Astrocyte of the cerebellum (primary cell): ENCODE measurements around the gene RAB28.
A peak's percentile ranks its signal among the peaks of the same experiment; 100 is the strongest.

Source experiments
- DNase-seq: peaks from one replicate; pipeline ENCODE4 v3.0.0-alpha.2; 2011; ENCODE audit warnings: low read depth
- H3K4me3 ChIP-seq: 2 replicates; pipeline ENCODE4 v1.5.1; 2011; ENCODE audit warnings: mild to moderate bottlenecking, low read depth, low read length, moderate library complexity
- in situ Hi-C: cut with HindIII; loops from 2 replicates; pipeline ENCODE4 v1.10.0; 2017; ENCODE audit warnings: low sequenced_read_pairs
- TF ChIP-seq, protein P1 (sequence below): IDR thresholded peaks from 2 replicates; pipeline ENCODE4 v1.5.1; 2012; ENCODE audit warnings: low read length, low read depth, moderate library complexity, mild to moderate bottlenecking; ENCODE audit errors: missing control alignments

The RAB28 gene

DNA sequence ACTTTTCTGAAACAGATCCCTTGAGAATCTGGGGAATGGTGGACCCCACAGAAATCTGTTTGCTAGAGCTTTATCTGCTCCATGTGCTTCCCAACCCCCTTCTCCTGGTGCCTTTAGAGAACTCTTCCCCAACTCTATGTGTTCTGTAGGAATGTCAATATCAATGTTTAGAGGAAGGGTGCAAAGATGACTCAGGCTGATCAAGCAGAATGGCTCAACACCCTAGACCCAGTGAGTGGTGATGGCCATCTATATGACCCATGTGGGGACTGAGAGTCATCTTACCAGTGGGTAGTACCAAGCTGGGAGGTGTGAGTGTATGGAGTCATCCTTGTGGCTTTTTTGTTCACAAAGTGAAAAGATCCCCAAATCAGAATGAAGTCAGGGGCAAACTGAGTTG is 143.5 kb downstream of the RAB28 start:
- no peak overlapping the region for H3K4me3 ChIP-seq
- in situ Hi-C loops: no loop called here
- TF ChIP-seq, protein P1, sequence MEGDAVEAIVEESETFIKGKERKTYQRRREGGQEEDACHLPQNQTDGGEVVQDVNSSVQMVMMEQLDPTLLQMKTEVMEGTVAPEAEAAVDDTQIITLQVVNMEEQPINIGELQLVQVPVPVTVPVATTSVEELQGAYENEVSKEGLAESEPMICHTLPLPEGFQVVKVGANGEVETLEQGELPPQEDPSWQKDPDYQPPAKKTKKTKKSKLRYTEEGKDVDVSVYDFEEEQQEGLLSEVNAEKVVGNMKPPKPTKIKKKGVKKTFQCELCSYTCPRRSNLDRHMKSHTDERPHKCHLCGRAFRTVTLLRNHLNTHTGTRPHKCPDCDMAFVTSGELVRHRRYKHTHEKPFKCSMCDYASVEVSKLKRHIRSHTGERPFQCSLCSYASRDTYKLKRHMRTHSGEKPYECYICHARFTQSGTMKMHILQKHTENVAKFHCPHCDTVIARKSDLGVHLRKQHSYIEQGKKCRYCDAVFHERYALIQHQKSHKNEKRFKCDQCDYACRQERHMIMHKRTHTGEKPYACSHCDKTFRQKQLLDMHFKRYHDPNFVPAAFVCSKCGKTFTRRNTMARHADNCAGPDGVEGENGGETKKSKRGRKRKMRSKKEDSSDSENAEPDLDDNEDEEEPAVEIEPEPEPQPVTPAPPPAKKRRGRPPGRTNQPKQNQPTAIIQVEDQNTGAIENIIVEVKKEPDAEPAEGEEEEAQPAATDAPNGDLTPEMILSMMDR: no peak
- DNase-seq: no peak

DNA sequence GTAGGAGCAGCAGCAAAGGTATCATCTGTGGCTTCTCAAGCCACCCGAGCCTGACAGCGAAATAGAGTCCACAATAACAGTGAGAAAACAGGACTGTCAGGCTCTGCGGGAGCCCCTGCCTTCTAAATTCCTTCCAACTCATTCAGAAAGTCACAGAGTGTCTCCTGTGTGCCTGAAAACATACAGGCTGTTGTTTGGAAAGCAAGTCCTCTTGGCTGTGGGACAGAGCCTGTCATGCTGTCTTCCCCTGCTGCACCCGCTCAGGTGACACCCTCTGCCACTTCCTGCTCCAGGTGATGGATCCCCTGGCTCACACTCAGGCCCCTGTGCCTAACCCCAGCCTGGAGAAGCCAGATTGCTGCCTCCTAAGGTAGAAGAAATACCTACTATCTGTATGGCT is 152.3 kb downstream of the RAB28 start:
- no peak overlapping the region for H3K4me3 ChIP-seq
- DNase-seq: no peak
- in situ Hi-C loops: no loop called here
- TF ChIP-seq, protein P1: no peak

DNA sequence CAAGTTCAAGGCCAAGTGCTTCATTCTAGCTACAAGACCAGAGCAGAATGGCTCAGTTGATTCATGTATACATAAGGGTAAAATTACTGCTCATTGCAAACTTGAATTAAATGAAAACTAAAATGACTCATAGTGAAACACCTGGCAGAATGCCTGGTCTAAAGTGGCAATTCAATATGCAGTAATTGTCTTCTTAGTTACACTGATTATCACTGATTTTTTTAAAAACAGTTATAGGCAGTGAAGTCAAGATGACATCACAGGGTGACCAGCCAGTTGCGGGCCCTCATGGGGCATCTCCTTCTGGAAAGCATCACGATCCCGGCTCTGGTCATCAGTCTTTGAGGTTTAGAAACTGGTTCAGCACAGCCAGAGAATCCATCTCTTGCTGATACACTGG is 154.2 kb downstream of the RAB28 start:
- no peak overlapping the region for H3K4me3 ChIP-seq
- DNase-seq: peak; percentile 47
- in situ Hi-C loops: no loop called here
- TF ChIP-seq, protein P1: no peak

DNA sequence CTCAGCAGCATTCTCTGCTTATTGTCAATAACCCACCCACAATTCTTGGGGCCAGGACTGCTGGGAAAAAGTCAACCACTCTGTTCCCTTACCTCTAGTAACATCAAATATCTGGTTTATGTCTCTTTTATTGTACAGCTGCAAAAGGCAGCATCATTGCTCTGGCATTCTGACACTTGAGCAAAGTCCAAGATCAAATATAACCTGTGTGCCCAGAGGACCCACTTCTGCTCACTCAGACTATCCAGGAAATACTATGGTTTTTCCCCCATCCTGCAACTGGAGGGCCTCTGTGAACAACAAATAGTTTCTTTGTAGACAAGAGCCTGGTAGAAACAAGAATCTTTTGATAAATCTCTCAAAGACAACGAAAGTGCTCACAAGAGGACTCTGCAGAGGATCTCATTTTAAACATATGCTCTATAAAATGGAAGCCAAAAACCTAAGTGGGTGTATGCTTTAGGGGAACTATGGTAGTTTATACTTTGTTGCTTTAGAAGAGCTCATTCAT is 154.7 kb downstream of the RAB28 start:
- in situ Hi-C loops: no loop called here
- DNase-seq: no peak
- no peak overlapping the region for H3K4me3 ChIP-seq
- TF ChIP-seq, protein P1: no peak

DNA sequence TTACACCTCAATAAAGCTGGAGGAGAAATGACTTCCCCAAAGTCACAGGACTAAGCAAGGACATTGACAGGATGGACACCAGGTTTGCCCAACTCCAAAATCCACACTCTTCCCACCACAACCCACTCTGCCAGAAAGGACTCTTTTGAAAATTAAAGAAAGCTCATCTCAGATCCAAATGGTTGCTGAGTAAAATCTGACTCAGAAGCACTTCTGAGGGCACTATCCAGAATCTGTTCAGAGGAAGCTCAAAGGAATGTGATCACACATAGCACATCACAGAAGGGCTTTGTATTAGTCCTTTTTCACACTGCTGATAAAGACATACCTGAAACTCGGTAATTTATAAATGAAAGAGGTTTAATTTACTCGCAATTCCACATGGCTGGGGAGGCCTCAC is 155.5 kb downstream of the RAB28 start:
- H3K4me3 ChIP-seq: no peak overlapping the region
- in situ Hi-C loops: no loop called here
- TF ChIP-seq, protein P1: no peak
- DNase-seq: no peak

DNA sequence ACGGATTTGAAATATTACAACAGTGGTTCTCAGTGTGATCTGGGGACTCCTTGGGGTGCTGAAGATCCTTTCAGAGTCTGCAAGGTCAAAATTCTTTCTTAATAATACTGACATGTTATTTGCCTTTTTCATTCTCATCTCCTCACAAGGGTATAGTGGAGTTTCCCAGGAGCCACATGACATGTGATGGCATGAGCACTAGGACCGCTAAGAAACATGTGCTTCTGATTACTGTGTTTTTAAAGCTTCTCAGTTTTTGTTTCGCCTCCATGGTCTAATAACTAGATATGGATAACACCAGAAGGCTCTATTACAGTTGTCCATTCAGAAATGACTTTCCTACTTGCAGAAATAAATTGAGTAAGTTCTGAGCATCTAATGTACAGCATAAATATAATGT is 156.1 kb downstream of the RAB28 start:
- no peak for DNase-seq
- H3K4me3 ChIP-seq: no peak overlapping the region
- in situ Hi-C loops: no loop called here
- TF ChIP-seq, protein P1: no peak

DNA sequence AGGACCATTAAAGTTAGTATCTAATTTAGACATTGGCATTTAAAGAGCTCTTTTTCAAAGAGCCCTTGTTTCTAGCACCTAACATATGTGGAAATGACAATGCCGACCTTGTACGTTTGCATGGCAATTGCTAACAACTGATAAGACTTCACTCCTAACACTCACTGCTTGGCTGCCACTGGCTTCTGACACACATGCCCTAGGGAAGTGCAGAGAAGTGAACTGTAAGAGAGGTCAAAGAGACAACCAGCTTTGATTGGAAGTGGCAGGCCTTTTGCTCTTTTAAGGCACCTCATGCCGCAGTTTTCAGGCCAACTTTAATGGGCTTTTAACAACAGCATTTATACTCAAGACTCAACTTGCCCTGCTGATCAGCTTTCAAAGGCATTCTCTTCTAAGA is 158.4 kb downstream of the RAB28 start:
- TF ChIP-seq, protein P1: no peak
- in situ Hi-C loops: no loop called here
- H3K4me3 ChIP-seq: no peak overlapping the region
- DNase-seq: no peak
